ENCODE results near the gene HBG2. TPM values are rescaled to one million over a fixed set of nuclear protein-coding genes. Genes with fewer than 3 reads are reported as not detected.
A peak's percentile ranks its signal among the peaks of the same experiment; 100 is the strongest.

HBG2 gene
- total and polyA plus RNA-seq, 9 of the 15 experiments (the other 6 are each of a cell fraction or from before 2014, with no cell fraction given) = 1,626 to 58,619 (median 10,515) TPM

- TF ChIP-seq ID3 (CRISPR knock-in tag; IDR thresholded peaks at IDR 0.05) (no peak), ID3 (tag; IDR thresholded peaks at IDR 0.05) (no peak), ZNF354B (CRISPR knock-in tag; IDR thresholded peaks at IDR 0.05) (no peak), NR1H2 (CRISPR knock-in tag; IDR thresholded peaks at IDR 0.05) (no peak), DACH1 (IDR thresholded peaks at IDR 0.05; ENCODE audit: partially characterized antibody) (no peak), XRCC3 (IDR thresholded peaks at IDR 0.05) (no peak), CREBBP (IDR thresholded peaks at IDR 0.05; ENCODE audit: low read depth, low read length) (no peak), ATF7 (IDR thresholded peaks at IDR 0.05) (no peak), CHAMP1 (IDR thresholded peaks at IDR 0.05) (peak; percentile 65; the same call in 1 of the 2 replicates), ARID1B (IDR thresholded peaks at IDR 0.05) (peak; percentile 62), CREB5 (CRISPR knock-in tag; IDR thresholded peaks at IDR 0.05) (no peak), ZNF551 (CRISPR knock-in tag; IDR thresholded peaks at IDR 0.05) (no peak), ARHGAP35 (IDR thresholded peaks at IDR 0.05; ENCODE audit: partially characterized antibody) (peak; percentile 7), ZNF561 (CRISPR knock-in tag; conservative IDR thresholded peaks at IDR 0.05) (no peak), HMBOX1 (IDR thresholded peaks at IDR 0.05) (peak; percentile 83), GTF2B (IDR thresholded peaks at IDR 0.05; ENCODE audit: extremely low read depth, insufficient read length) (no peak), ZNF57 (CRISPR knock-in tag; IDR thresholded peaks at IDR 0.05) (no peak), ZNF696 (CRISPR knock-in tag; conservative IDR thresholded peaks at IDR 0.05) (peak; percentile 39; the same call in 1 of the 2 replicates), SP2 (IDR thresholded peaks at IDR 0.05; ENCODE audit: extremely low read depth, low read depth, low read length, poor library complexity, severe bottlenecking) (no peak), ILF3 (IDR thresholded peaks at IDR 0.05; ENCODE audit: borderline replicate concordance) (no peak), DDX20 (tag; IDR thresholded peaks at IDR 0.05; ENCODE audit: low read depth) (no peak), MTA2 (IDR thresholded peaks at IDR 0.05; ENCODE audit: low read depth) (no peak), U2AF1 (optimal IDR thresholded peaks at IDR 0.05; ENCODE audit: low read depth, low read length) (no peak), EGR1 (conservative IDR thresholded peaks at IDR 0.05) (no peak), SUPT5H (IDR thresholded peaks at IDR 0.05) (peak; percentile 68), NFE2 (IDR thresholded peaks at IDR 0.05; ENCODE audit: low read depth) (no peak)
These were observed 12.5 kb upstream of the HBG2 start (continued) for GRCh38 chr11:5267033-5267563.
